ENCODE data around the gene DNAH8. TPM values are rescaled to one million over a fixed set of nuclear protein-coding genes. Genes with fewer than 3 reads are reported as not detected.

Gene DNAH8
- total RNA-seq, 2 experiments from 2014 or later = 0.03 TPM; not detected in 1

DNA sequence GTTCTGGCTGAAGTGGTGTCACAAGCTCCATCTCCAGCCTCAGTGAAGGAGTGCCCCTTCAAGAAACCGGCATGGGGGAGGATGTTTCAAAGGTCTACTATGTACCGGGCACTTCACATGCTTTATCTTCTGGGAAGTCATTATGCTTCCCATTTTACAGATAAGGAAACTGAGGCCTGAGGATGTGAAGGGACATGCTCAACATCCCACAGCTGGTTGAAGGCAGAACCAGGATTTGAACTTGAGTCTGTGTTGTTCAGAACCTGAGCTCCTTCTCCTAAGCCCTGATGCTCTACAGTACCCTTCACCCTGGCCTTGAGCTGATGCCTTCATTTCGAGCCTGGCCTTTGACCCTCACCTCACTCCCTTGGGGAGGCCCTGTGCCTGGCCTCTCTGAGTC lies 346.5 kb downstream of the DNAH8 start:
- TF ChIP-seq, protein P1, sequence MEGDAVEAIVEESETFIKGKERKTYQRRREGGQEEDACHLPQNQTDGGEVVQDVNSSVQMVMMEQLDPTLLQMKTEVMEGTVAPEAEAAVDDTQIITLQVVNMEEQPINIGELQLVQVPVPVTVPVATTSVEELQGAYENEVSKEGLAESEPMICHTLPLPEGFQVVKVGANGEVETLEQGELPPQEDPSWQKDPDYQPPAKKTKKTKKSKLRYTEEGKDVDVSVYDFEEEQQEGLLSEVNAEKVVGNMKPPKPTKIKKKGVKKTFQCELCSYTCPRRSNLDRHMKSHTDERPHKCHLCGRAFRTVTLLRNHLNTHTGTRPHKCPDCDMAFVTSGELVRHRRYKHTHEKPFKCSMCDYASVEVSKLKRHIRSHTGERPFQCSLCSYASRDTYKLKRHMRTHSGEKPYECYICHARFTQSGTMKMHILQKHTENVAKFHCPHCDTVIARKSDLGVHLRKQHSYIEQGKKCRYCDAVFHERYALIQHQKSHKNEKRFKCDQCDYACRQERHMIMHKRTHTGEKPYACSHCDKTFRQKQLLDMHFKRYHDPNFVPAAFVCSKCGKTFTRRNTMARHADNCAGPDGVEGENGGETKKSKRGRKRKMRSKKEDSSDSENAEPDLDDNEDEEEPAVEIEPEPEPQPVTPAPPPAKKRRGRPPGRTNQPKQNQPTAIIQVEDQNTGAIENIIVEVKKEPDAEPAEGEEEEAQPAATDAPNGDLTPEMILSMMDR (IDR thresholded peaks at IDR 0.05) = no peak
- intact Hi-C loops (cut with DNase I, micrococcal nuclease) = no loop called here
- no peak overlapping the region for H3K4me3 Mint-ChIP-seq
- DNase-seq (no peak), ATAC-seq (ENCODE audit: poor library complexity) (no peak)
- no peaks in the 10 kb centered on the region for H3K4me1 Mint-ChIP-seq (ENCODE audit: low read depth)
- H3K27ac Mint-ChIP-seq = no peak overlapping the region
- no peaks in the 10 kb centered on the region for H3K9me3 Mint-ChIP-seq
- peaks cover 13% of the 10 kb centered on the region for H3K27me3 Mint-ChIP-seq
- no peak overlapping the region for H3K27ac ChIP-seq (ENCODE audit: low read depth in 1 of 2, low read length in 2 of 2)
- H3K36me3 Mint-ChIP-seq (ENCODE audit: low read depth) = no peaks in the 10 kb centered on the region
- no peaks in the 10 kb centered on the region for H3K9me3 ChIP-seq (ENCODE audit: control insufficient read depth in 1 of 2, insufficient read depth in 1 of 2, low read length in 2 of 2)
- H3K36me3 ChIP-seq (ENCODE audit: insufficient read depth, low read length) = no peaks in the 10 kb centered on the region
- ChIA-PET CTCF (no interaction called here), POLR2A (no interaction called here)
- H3K4me1 ChIP-seq (ENCODE audit: insufficient read depth, low read length) = no peaks in the 10 kb centered on the region
- H3K27me3 ChIP-seq (ENCODE audit: control insufficient read depth in 1 of 2, insufficient read depth in 2 of 2, low read length in 2 of 2) = no peaks in the 10 kb centered on the region
- no peak overlapping the region for H3K4me3 ChIP-seq (ENCODE audit: low read length)

DNA sequence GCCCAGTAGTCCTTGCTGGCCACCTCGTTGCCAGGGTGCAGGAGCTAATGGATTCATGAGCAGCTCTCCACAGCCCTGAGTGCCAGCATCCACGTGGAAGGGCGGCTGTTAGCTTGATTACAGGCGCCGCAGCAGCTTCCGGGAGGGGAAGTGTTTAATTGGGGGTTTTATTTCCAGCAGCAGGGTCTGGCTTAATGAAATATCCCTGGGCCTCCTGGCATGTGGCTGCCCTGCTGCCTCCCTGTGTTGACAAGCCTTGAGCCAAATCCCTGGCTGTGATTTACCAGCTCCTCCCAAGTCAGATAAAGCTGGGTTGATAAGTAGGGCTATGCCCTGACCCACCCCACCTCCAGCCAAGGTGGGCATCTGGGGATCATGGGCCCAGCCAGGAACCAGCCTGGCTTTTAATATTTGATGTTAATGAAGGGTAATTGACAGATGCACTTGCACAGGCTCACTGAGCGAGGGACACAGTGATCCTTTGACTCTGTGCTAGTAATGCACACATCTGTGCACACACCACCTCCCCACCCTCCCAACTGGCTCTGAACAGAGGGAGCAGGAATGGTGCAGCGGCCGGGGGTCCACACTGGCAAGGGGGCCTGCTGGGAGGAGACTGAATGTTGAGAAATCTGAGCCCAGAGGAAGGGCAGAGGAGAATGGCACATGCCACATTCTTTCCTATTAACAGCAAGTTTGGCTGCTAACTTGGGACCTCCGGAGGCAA lies 347.1 kb downstream of the DNAH8 start:
- H3K4me3 Mint-ChIP-seq = no peak overlapping the region
- no peaks in the 10 kb centered on the region for H3K36me3 Mint-ChIP-seq (ENCODE audit: low read depth)
- Histone ChIP-seq H3K9me3 (ENCODE audit: control insufficient read depth in 1 of 2, insufficient read depth in 1 of 2, low read length in 2 of 2) (no peaks in the 10 kb centered on the region), H3K36me3 (ENCODE audit: insufficient read depth, low read length) (no peaks in the 10 kb centered on the region), H3K4me3 (ENCODE audit: low read length) (no peak overlapping the region), H3K4me1 (ENCODE audit: insufficient read depth, low read length) (no peaks in the 10 kb centered on the region), H3K27ac (ENCODE audit: low read depth in 1 of 2, low read length in 2 of 2) (no peak overlapping the region), H3K27me3 (ENCODE audit: control insufficient read depth in 1 of 2, insufficient read depth in 2 of 2, low read length in 2 of 2) (no peaks in the 10 kb centered on the region)
- POLR2A ChIA-PET = no interaction called here
- no peaks in the 10 kb centered on the region for H3K9me3 Mint-ChIP-seq
- H3K4me1 Mint-ChIP-seq (ENCODE audit: low read depth) = no peaks in the 10 kb centered on the region
- TF ChIP-seq, protein P1 (IDR thresholded peaks at IDR 0.05) = no peak
- peaks cover 13% of the 10 kb centered on the region for H3K27me3 Mint-ChIP-seq
- intact Hi-C loops (cut with DNase I, micrococcal nuclease) = no loop called here
- no peak for ATAC-seq (ENCODE audit: poor library complexity)
- H3K27ac Mint-ChIP-seq = no peak overlapping the region
- no peak for DNase-seq
- CTCF ChIA-PET = no interaction called here

DNA sequence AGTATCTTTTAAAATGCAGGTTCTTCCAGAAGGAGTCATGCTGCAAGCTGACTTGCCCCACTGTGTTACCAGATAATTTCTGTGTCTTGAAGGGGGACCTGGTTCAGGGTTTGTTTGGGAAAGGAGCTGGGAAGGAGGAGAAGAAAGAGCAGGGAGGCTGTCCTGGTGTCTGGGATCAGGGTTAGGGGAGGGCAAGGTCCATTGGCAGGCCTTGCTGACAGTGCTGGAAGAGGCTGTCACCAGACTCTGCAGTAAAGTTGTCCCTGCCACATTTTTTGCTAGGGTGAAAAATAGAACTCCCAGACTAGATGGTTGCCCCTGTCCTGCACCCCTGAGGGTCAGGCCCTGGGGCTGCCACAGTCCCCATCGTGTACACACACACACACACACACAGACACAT lies 348.4 kb downstream of the DNAH8 start:
- H3K4me3 Mint-ChIP-seq = no peak overlapping the region
- ChIA-PET CTCF (no interaction called here), POLR2A (no interaction called here)
- no peaks in the 10 kb centered on the region for H3K9me3 Mint-ChIP-seq
- H3K9me3 ChIP-seq (ENCODE audit: control insufficient read depth in 1 of 2, insufficient read depth in 1 of 2, low read length in 2 of 2) = no peaks in the 10 kb centered on the region
- no peak overlapping the region for H3K27ac ChIP-seq (ENCODE audit: low read depth in 1 of 2, low read length in 2 of 2)
- no peaks in the 10 kb centered on the region for H3K27me3 ChIP-seq (ENCODE audit: control insufficient read depth in 1 of 2, insufficient read depth in 2 of 2, low read length in 2 of 2)
- intact Hi-C loops (cut with DNase I, micrococcal nuclease) = no loop called here
- H3K4me1 Mint-ChIP-seq (ENCODE audit: low read depth) = no peaks in the 10 kb centered on the region
- H3K4me3 ChIP-seq (ENCODE audit: low read length) = no peak overlapping the region
- no peak for ATAC-seq (ENCODE audit: poor library complexity)
- no peaks in the 10 kb centered on the region for H3K36me3 Mint-ChIP-seq (ENCODE audit: low read depth)
- H3K27me3 Mint-ChIP-seq = peaks cover 7% of the 10 kb centered on the region
- no peak overlapping the region for H3K27ac Mint-ChIP-seq
- H3K36me3 ChIP-seq (ENCODE audit: insufficient read depth, low read length) = no peaks in the 10 kb centered on the region
- DNase-seq = no peak
- H3K4me1 ChIP-seq (ENCODE audit: insufficient read depth, low read length) = no peaks in the 10 kb centered on the region
- TF ChIP-seq, protein P1 (IDR thresholded peaks at IDR 0.05) = no peak

Measured in CD4-positive, alpha-beta T cell (primary cell).